Cardiac muscle cell (in vitro differentiated cells and primary cell): ENCODE measurements around the gene PRRX1. TPM values are rescaled to one million over a fixed set of nuclear protein-coding genes. Genes with fewer than 3 reads are reported as not detected.

ENCODE experiments used
- DNase-seq, 2 donors: peaks; one replicate each; pipeline versions ENCODE4 v3.0.0 to v3.0.0-alpha.2; 2010 to 2017; ENCODE audit warnings: low read depth in 1 of 2, low spot score in 1 of 2
- H3K27ac ChIP-seq: fragments of 200-600 bp; sonication (generic); 2 replicates; pipeline ENCODE4 v1.5.1; 2016
- H3K27me3 ChIP-seq: fragments of 200-600 bp; sonication (generic); 2 replicates; pipeline ENCODE4 v1.6.0; 2016; ENCODE audit warnings: control low read depth
- H3K36me3 ChIP-seq: fragments of 200-600 bp; sonication (generic); 2 replicates; pipeline ENCODE4 v1.5.1; 2016; ENCODE audit warnings: control low read depth
- H3K4me1 ChIP-seq: fragments of 200-600 bp; sonication (generic); 2 replicates; pipeline ENCODE4 v1.8.1; 2017; ENCODE audit warnings: low read depth, mild to moderate bottlenecking, mixed run types
- H3K4me3 ChIP-seq: fragments of 200-600 bp; sonication (generic); 2 replicates; pipeline ENCODE4 v1.5.1; 2016; ENCODE audit warnings: mild to moderate bottlenecking
- H3K9me3 ChIP-seq: fragments of 200-600 bp; sonication (generic); 2 replicates; pipeline ENCODE4 v1.5.1; 2017; ENCODE audit warnings: low read depth, mild to moderate bottlenecking, control low read depth
- polyA plus RNA-seq: library from polyadenylated mRNA; unstranded; fragments of >200 nt; fragmentation: Nextera tagmentation; extraction: Ambion mirVana; gene quantifications from 2 replicates; pipeline ENCODE4 v1.2.1, GENCODE V29; 2016
- total RNA-seq: library from RNA; depleted of rRNA; stranded (reverse); fragments of >200 nt; gene quantifications from 2 replicates; pipeline ENCODE4 v1.2.3, GENCODE V29; 2016
- TF ChIP-seq, protein P1 (sequence below): IDR thresholded peaks from 2 replicates; pipeline ENCODE4 v1.5.1; 2012; ENCODE audit warnings: low read depth, mild to moderate bottlenecking, low read length

PRRX1 gene
- total and polyA plus RNA-seq, 2 experiments from 2014 or later, result 1.1 to 1.2 TPM

GRCh38 chr1:170675865-170676264, 11.9 kb downstream of the PRRX1 start:
- Histone ChIP-seq H3K36me3 (no peaks in the 10 kb centered on the region), H3K9me3 (no peaks in the 10 kb centered on the region), H3K27me3 (peaks cover 47% of the 10 kb centered on the region), H3K4me1 (no peaks in the 10 kb centered on the region), H3K4me3 (no peak overlapping the region), H3K27ac (no peak overlapping the region)
- TF ChIP-seq, protein P1, sequence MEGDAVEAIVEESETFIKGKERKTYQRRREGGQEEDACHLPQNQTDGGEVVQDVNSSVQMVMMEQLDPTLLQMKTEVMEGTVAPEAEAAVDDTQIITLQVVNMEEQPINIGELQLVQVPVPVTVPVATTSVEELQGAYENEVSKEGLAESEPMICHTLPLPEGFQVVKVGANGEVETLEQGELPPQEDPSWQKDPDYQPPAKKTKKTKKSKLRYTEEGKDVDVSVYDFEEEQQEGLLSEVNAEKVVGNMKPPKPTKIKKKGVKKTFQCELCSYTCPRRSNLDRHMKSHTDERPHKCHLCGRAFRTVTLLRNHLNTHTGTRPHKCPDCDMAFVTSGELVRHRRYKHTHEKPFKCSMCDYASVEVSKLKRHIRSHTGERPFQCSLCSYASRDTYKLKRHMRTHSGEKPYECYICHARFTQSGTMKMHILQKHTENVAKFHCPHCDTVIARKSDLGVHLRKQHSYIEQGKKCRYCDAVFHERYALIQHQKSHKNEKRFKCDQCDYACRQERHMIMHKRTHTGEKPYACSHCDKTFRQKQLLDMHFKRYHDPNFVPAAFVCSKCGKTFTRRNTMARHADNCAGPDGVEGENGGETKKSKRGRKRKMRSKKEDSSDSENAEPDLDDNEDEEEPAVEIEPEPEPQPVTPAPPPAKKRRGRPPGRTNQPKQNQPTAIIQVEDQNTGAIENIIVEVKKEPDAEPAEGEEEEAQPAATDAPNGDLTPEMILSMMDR, result no peak
- peak in 1 of 2 donors; percentile 35 for DNase-seq

DNA sequence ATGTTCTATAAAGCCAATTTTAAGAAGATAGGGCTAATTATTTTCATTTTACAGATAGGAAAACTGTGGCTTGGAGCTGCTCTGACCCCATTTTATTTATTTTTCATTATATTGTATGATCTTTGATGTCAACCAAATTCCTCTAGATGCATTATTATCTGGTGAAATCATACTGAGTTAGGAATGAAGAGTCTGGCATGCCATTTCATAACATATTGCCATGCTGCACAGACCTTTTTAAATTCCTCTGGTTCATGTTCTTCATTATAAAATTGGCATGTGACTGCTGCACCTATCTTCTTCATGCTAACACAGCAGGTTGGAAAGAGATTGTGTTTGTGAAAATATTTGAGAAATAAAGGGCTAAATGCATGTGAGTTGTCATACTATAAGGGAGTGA, 12.7 kb downstream of the PRRX1 start:
- no peak overlapping the region for H3K27ac ChIP-seq
- no peaks in the 10 kb centered on the region for H3K9me3 ChIP-seq
- peaks cover 43% of the 10 kb centered on the region for H3K27me3 ChIP-seq
- no peak overlapping the region for H3K4me3 ChIP-seq
- peak in 1 of 2 donors; percentile 50 for DNase-seq
- no peaks in the 10 kb centered on the region for H3K4me1 ChIP-seq
- no peaks in the 10 kb centered on the region for H3K36me3 ChIP-seq
- TF ChIP-seq, protein P1, result no peak

GRCh38 chr1:170678027-170678600, 14.2 kb downstream of the PRRX1 start:
- no peak overlapping the region for H3K27ac ChIP-seq
- H3K4me1 ChIP-seq, result no peaks in the 10 kb centered on the region
- TF ChIP-seq, protein P1, result no peak
- H3K4me3 ChIP-seq, result no peak overlapping the region
- peaks cover 28% of the 10 kb centered on the region for H3K27me3 ChIP-seq
- no peaks in the 10 kb centered on the region for H3K9me3 ChIP-seq
- H3K36me3 ChIP-seq, result no peaks in the 10 kb centered on the region
- DNase-seq, result peak in 1 of 2 donors; percentile 35

GRCh38 chr1:170680428-170680827, 16.5 kb downstream of the PRRX1 start:
- H3K9me3 ChIP-seq, result no peaks in the 10 kb centered on the region
- peak in 1 of 2 donors; percentile 90 for DNase-seq
- no peaks in the 10 kb centered on the region for H3K4me1 ChIP-seq
- H3K4me3 ChIP-seq, result no peak overlapping the region
- no peak overlapping the region for H3K27ac ChIP-seq
- H3K27me3 ChIP-seq, result peaks cover 6% of the 10 kb centered on the region
- TF ChIP-seq, protein P1, result no peak
- no peaks in the 10 kb centered on the region for H3K36me3 ChIP-seq

- no peaks in the 10 kb centered on the region for H3K36me3 ChIP-seq
- no peaks in the 10 kb centered on the region for H3K9me3 ChIP-seq
- H3K27me3 ChIP-seq, result peaks cover 3% of the 10 kb centered on the region
- H3K27ac ChIP-seq, result no peak overlapping the region
- no peak for DNase-seq
- H3K4me1 ChIP-seq, result no peaks in the 10 kb centered on the region
- no peak overlapping the region for H3K4me3 ChIP-seq
- TF ChIP-seq, protein P1, result no peak
Observed at GRCh38 chr1:170682169-170682568, 18.2 kb downstream of the PRRX1 start.

GRCh38 chr1:170682809-170683208, 18.9 kb downstream of the PRRX1 start:
- no peak overlapping the region for H3K27ac ChIP-seq
- H3K36me3 ChIP-seq, result no peaks in the 10 kb centered on the region
- TF ChIP-seq, protein P1, result no peak
- DNase-seq, result no peak
- H3K9me3 ChIP-seq, result no peaks in the 10 kb centered on the region
- no peaks in the 10 kb centered on the region for H3K4me1 ChIP-seq
- H3K27me3 ChIP-seq, result peaks cover 3% of the 10 kb centered on the region
- H3K4me3 ChIP-seq, result no peak overlapping the region
